Measurements from ENCODE around the gene PACSIN2. TPM values are rescaled to one million over a fixed set of nuclear protein-coding genes. Genes with fewer than 3 reads are reported as not detected.

PACSIN2 gene
- total and polyA plus RNA-seq, 2 experiments from 2014 or later, result 23.5 to 57.3 TPM

DNA sequence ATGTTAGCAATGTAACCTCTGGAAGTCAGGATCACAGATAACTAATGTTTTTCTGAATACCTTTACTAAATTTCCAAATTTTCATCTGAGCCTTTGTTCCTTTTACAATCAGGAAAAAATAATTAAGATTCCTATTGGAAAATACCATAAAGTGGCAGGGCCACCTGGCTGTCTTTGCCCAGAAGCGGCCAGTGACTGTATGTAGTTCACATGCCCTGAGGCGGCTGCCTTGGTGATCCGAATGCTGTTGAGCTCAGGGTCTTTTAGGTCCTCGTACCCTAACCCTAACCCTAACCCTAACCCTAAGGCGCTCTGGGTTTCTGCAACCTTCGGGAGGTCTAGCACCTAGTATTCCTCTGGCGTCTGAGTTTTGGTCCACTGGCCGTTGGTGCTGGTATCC is 149.4 kb downstream of the PACSIN2 start:
- H3K4me3 Mint-ChIP-seq, result no peak overlapping the region
- TF ChIP-seq ZNF114 (CRISPR knock-in tag; IDR thresholded peaks at IDR 0.05) (no peak), EZH2phosphoT487 (IDR thresholded peaks at IDR 0.05; ENCODE audit: unreplicated experiment) (no peak), ZNF331 (CRISPR knock-in tag; IDR thresholded peaks at IDR 0.05; ENCODE audit: low read depth) (no peak), JUNB (IDR thresholded peaks at IDR 0.05; ENCODE audit: unreplicated experiment) (no peak), POLR2AphosphoS5 (IDR thresholded peaks at IDR 0.05; ENCODE audit: low read depth) (no peak), NANOG (IDR thresholded peaks at IDR 0.05; ENCODE audit: borderline replicate concordance) (no peak), EZH2 (IDR thresholded peaks at IDR 0.05; ENCODE audit: low read depth, unreplicated experiment) (no peak), ZNF462 (CRISPR knock-in tag; IDR thresholded peaks at IDR 0.05) (no peak), CREB1 (CRISPR knock-in tag; IDR thresholded peaks at IDR 0.05; ENCODE audit: low read depth) (no peak), STAT1 (IDR thresholded peaks at IDR 0.05; ENCODE audit: unreplicated experiment) (no peak)
- TF ChIP-seq, protein P1, sequence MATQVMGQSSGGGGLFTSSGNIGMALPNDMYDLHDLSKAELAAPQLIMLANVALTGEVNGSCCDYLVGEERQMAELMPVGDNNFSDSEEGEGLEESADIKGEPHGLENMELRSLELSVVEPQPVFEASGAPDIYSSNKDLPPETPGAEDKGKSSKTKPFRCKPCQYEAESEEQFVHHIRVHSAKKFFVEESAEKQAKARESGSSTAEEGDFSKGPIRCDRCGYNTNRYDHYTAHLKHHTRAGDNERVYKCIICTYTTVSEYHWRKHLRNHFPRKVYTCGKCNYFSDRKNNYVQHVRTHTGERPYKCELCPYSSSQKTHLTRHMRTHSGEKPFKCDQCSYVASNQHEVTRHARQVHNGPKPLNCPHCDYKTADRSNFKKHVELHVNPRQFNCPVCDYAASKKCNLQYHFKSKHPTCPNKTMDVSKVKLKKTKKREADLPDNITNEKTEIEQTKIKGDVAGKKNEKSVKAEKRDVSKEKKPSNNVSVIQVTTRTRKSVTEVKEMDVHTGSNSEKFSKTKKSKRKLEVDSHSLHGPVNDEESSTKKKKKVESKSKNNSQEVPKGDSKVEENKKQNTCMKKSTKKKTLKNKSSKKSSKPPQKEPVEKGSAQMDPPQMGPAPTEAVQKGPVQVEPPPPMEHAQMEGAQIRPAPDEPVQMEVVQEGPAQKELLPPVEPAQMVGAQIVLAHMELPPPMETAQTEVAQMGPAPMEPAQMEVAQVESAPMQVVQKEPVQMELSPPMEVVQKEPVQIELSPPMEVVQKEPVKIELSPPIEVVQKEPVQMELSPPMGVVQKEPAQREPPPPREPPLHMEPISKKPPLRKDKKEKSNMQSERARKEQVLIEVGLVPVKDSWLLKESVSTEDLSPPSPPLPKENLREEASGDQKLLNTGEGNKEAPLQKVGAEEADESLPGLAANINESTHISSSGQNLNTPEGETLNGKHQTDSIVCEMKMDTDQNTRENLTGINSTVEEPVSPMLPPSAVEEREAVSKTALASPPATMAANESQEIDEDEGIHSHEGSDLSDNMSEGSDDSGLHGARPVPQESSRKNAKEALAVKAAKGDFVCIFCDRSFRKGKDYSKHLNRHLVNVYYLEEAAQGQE (IDR thresholded peaks at IDR 0.05; ENCODE audit: unreplicated experiment), result no peak
- TF ChIP-seq, protein P2, sequence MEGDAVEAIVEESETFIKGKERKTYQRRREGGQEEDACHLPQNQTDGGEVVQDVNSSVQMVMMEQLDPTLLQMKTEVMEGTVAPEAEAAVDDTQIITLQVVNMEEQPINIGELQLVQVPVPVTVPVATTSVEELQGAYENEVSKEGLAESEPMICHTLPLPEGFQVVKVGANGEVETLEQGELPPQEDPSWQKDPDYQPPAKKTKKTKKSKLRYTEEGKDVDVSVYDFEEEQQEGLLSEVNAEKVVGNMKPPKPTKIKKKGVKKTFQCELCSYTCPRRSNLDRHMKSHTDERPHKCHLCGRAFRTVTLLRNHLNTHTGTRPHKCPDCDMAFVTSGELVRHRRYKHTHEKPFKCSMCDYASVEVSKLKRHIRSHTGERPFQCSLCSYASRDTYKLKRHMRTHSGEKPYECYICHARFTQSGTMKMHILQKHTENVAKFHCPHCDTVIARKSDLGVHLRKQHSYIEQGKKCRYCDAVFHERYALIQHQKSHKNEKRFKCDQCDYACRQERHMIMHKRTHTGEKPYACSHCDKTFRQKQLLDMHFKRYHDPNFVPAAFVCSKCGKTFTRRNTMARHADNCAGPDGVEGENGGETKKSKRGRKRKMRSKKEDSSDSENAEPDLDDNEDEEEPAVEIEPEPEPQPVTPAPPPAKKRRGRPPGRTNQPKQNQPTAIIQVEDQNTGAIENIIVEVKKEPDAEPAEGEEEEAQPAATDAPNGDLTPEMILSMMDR (conservative IDR thresholded peaks at IDR 0.05; ENCODE audit: low read depth in 2 of 2), result no peak
- TF ChIP-seq, protein P3, sequence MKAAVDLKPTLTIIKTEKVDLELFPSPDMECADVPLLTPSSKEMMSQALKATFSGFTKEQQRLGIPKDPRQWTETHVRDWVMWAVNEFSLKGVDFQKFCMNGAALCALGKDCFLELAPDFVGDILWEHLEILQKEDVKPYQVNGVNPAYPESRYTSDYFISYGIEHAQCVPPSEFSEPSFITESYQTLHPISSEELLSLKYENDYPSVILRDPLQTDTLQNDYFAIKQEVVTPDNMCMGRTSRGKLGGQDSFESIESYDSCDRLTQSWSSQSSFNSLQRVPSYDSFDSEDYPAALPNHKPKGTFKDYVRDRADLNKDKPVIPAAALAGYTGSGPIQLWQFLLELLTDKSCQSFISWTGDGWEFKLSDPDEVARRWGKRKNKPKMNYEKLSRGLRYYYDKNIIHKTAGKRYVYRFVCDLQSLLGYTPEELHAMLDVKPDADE (IDR thresholded peaks at IDR 0.05), result no peak
- H3K27me3 Mint-ChIP-seq (ENCODE audit: insufficient read depth, low read depth, poor library complexity), result peaks cover 23% of the 10 kb centered on the region
- no peak for DNase-seq (ENCODE audit: low spot score)
- no peaks in the 10 kb centered on the region for H3F3A ChIP-seq (replicated peaks; ENCODE audit: low read depth)
- no peaks in the 10 kb centered on the region for H3K9me2 ChIP-seq (ENCODE audit: insufficient read depth)
- H4K20me1 ChIP-seq (replicated peaks; ENCODE audit: insufficient read depth), result no peaks in the 10 kb centered on the region
- H3K36me3 ChIP-seq (ENCODE audit: insufficient read depth), result 0 out of 2 replicates have a peak, but pooled peaks cover under 1% of the 10 kb centered on the region
- H3K27ac ChIP-seq (ENCODE audit: low read depth), result no peak overlapping the region
- no peak overlapping the region for H3K27ac Mint-ChIP-seq
- no peaks in the 10 kb centered on the region; the same call in 2 of the 3 replicates for H3K9me3 Mint-ChIP-seq
- H3K27me3 ChIP-seq (ENCODE audit: insufficient read depth), result no peaks in the 10 kb centered on the region
- no peaks in the 10 kb centered on the region for H3K79me2 ChIP-seq (replicated peaks; ENCODE audit: insufficient read depth)
- H3K4me3 ChIP-seq, result no peak overlapping the region
- H3K4me1 ChIP-seq (ENCODE audit: insufficient read depth), result no peaks in the 10 kb centered on the region
- no peak overlapping the region for H2AFZ ChIP-seq
- H3K4me1 Mint-ChIP-seq, result peaks cover 3% of the 10 kb centered on the region; the same call in 1 of the 3 replicates
- no peak overlapping the region for H3K4me2 ChIP-seq
- H3K36me3 Mint-ChIP-seq (ENCODE audit: low read depth), result no peaks in the 10 kb centered on the region
- ATAC-seq, result no peak

Measured in GM23338 (cell line).